ENCODE measurements around the gene BTNL8.

Gene BTNL8

DNA sequence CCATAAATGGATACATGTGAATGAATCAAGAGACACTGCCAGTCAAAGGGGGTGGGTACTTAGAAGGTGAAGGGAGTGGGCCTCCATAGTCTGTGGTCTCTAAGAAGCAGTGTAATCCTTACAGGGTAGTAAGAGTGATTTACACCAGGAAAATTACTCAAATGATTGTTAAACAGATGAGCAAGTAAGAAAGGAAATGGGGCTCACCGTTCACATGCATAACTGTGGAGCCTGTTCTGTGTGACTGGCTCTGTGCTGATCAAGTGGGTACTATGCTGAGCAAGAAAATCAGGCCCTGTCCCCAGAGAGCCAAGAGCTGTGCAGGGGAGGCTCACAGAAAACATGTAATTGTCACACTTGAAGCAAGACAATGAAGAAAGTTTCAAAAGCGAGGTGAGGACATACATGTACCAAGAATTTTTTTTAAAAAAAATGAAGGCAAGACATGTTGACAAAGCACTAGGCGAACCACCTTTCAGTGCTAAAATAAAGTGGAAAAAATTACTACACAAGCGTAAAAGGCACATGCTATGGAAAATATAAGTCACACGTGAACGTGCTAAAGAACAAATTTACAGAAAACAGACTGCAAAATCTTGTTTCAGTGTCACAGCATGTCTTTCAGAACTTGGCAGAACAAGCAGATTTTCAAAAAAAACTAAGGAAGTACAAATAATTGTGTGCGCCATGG, 2.5 kb downstream of the BTNL8 start:
- TF ChIP-seq ZFP30 (CRISPR knock-in tag; IDR thresholded peaks at IDR 0.05), result no peak
- TF ChIP-seq, protein P1, sequence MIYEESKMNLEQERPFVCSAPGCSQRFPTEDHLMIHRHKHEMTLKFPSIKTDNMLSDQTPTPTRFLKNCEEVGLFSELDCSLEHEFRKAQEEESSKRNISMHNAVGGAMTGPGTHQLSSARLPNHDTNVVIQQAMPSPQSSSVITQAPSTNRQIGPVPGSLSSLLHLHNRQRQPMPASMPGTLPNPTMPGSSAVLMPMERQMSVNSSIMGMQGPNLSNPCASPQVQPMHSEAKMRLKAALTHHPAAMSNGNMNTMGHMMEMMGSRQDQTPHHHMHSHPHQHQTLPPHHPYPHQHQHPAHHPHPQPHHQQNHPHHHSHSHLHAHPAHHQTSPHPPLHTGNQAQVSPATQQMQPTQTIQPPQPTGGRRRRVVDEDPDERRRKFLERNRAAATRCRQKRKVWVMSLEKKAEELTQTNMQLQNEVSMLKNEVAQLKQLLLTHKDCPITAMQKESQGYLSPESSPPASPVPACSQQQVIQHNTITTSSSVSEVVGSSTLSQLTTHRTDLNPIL (CRISPR knock-in tag; IDR thresholded peaks at IDR 0.05; ENCODE audit: low read depth), result no peak
- TF ChIP-seq ZFP3 (CRISPR knock-in tag; IDR thresholded peaks at IDR 0.05), result no peak
- no peak for TF ChIP-seq TOX (CRISPR knock-in tag; IDR thresholded peaks at IDR 0.05; ENCODE audit: borderline replicate concordance)
- TF ChIP-seq ESRRG (CRISPR knock-in tag; IDR thresholded peaks at IDR 0.05), result no peak
- TF ChIP-seq TCF4 (CRISPR knock-in tag; IDR thresholded peaks at IDR 0.05; ENCODE audit: borderline replicate concordance), result no peak
- no peak for TF ChIP-seq ZNF8 (CRISPR knock-in tag; IDR thresholded peaks at IDR 0.05)
- no peak for TF ChIP-seq OSR1 (CRISPR knock-in tag; IDR thresholded peaks at IDR 0.05)
- no peak for TF ChIP-seq RARB (CRISPR knock-in tag; IDR thresholded peaks at IDR 0.05)
- no peak for TF ChIP-seq GLIS3 (CRISPR knock-in tag; IDR thresholded peaks at IDR 0.05)
- TF ChIP-seq BACH2 (CRISPR knock-in tag; IDR thresholded peaks at IDR 0.05; ENCODE audit: borderline replicate concordance), result no peak
- no peak for TF ChIP-seq SNAI2 (CRISPR knock-in tag; IDR thresholded peaks at IDR 0.05)
- TF ChIP-seq, protein P2, sequence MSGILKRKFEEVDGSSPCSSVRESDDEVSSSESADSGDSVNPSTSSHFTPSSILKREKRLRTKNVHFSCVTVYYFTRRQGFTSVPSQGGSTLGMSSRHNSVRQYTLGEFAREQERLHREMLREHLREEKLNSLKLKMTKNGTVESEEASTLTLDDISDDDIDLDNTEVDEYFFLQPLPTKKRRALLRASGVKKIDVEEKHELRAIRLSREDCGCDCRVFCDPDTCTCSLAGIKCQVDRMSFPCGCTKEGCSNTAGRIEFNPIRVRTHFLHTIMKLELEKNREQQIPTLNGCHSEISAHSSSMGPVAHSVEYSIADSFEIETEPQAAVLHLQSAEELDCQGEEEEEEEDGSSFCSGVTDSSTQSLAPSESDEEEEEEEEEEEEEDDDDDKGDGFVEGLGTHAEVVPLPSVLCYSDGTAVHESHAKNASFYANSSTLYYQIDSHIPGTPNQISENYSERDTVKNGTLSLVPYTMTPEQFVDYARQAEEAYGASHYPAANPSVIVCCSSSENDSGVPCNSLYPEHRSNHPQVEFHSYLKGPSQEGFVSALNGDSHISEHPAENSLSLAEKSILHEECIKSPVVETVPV (CRISPR knock-in tag; IDR thresholded peaks at IDR 0.05), result no peak
- no peak for ATAC-seq

DNA sequence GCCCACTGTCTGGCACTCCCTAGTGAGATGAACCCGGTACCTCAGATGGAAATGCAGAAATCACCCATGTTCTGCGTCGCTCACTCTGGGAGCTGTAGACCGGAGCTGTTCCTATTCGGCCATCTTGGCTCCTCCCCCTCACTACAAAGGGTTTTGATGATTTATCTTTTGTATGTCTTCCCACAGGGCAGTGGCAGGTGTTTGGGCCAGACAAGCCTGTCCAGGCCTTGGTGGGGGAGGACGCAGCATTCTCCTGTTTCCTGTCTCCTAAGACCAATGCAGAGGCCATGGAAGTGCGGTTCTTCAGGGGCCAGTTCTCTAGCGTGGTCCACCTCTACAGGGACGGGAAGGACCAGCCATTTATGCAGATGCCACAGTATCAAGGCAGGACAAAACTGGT, 9.4 kb downstream of the BTNL8 start:
- ATAC-seq, result no peak
- TF ChIP-seq SNAI2 (CRISPR knock-in tag; IDR thresholded peaks at IDR 0.05), result no peak
- no peak for TF ChIP-seq CSDC2 (CRISPR knock-in tag; IDR thresholded peaks at IDR 0.05)
- TF ChIP-seq, protein P1 (CRISPR knock-in tag; IDR thresholded peaks at IDR 0.05; ENCODE audit: low read depth), result no peak

DNA sequence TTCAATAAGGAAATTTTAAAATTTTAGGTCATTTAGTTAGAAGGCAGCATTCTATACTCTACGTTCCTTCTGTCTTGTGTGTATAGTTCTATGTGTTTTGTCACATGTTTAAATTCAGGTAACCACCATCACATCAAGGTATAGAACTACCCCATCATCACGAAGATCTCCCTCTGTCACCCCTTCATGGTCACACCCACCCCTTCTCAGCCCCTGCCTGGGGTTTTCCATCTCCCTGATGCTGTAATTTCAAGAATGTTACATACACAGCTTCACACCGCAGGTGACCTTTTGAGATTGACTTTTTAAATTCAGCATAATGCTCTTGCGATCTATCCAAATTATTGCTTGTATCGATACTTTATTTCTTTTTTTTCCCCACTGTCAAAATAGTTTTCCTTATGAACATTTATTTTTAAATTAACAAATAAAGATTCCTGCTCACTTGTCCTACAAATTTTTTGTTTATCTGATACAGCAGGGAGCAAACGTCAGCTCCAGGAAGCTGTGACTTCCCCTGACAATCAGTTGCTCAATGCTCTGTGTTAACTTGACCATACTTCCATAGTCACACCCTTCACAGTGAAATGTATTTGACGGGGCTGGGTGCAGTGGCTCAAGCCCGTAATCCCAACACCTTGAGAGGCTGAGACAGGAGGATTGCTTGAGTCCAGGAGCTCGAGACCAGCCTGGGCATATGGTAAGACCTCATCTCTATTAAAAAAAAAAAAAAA, 10.2 kb downstream of the BTNL8 start:
- ATAC-seq, result no peak
- TF ChIP-seq TOX (CRISPR knock-in tag; IDR thresholded peaks at IDR 0.05; ENCODE audit: borderline replicate concordance) (no peak), BACH2 (CRISPR knock-in tag; IDR thresholded peaks at IDR 0.05; ENCODE audit: borderline replicate concordance) (no peak), OSR1 (CRISPR knock-in tag; IDR thresholded peaks at IDR 0.05) (no peak), TCF4 (CRISPR knock-in tag; IDR thresholded peaks at IDR 0.05; ENCODE audit: borderline replicate concordance) (no peak), CSDC2 (CRISPR knock-in tag; IDR thresholded peaks at IDR 0.05) (no peak), ZNF8 (CRISPR knock-in tag; IDR thresholded peaks at IDR 0.05) (no peak), RARB (CRISPR knock-in tag; IDR thresholded peaks at IDR 0.05) (no peak), GLIS3 (CRISPR knock-in tag; IDR thresholded peaks at IDR 0.05) (no peak), ZNF565 (CRISPR knock-in tag; conservative IDR thresholded peaks at IDR 0.05; ENCODE audit: low read depth) (no peak), ISL1 (CRISPR knock-in tag; IDR thresholded peaks at IDR 0.05) (no peak), SNAI2 (CRISPR knock-in tag; IDR thresholded peaks at IDR 0.05) (no peak)
- TF ChIP-seq, protein P2 (CRISPR knock-in tag; IDR thresholded peaks at IDR 0.05), result no peak
- TF ChIP-seq, protein P3, sequence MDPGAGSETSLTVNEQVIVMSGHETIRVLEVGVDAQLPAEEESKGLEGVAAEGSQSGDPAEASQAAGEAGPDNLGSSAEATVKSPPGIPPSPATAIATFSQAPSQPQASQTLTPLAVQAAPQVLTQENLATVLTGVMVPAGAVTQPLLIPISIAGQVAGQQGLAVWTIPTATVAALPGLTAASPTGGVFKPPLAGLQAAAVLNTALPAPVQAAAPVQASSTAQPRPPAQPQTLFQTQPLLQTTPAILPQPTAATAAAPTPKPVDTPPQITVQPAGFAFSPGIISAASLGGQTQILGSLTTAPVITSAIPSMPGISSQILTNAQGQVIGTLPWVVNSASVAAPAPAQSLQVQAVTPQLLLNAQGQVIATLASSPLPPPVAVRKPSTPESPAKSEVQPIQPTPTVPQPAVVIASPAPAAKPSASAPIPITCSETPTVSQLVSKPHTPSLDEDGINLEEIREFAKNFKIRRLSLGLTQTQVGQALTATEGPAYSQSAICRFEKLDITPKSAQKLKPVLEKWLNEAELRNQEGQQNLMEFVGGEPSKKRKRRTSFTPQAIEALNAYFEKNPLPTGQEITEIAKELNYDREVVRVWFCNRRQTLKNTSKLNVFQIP (CRISPR knock-in tag; IDR thresholded peaks at IDR 0.05; ENCODE audit: borderline replicate concordance, low read depth), result no peak
- TF ChIP-seq, protein P1 (CRISPR knock-in tag; IDR thresholded peaks at IDR 0.05; ENCODE audit: low read depth), result no peak
- TF ChIP-seq, protein P4, sequence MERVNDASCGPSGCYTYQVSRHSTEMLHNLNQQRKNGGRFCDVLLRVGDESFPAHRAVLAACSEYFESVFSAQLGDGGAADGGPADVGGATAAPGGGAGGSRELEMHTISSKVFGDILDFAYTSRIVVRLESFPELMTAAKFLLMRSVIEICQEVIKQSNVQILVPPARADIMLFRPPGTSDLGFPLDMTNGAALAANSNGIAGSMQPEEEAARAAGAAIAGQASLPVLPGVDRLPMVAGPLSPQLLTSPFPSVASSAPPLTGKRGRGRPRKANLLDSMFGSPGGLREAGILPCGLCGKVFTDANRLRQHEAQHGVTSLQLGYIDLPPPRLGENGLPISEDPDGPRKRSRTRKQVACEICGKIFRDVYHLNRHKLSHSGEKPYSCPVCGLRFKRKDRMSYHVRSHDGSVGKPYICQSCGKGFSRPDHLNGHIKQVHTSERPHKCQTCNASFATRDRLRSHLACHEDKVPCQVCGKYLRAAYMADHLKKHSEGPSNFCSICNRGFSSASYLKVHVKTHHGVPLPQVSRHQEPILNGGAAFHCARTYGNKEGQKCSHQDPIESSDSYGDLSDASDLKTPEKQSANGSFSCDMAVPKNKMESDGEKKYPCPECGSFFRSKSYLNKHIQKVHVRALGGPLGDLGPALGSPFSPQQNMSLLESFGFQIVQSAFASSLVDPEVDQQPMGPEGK (CRISPR knock-in tag; IDR thresholded peaks at IDR 0.05; ENCODE audit: borderline replicate concordance), result no peak

All from SK-N-SH treated with all-trans-retinoic acid at 6 μM for 48 hours (cell line).